A673 (cell line): Measurements from ENCODE around the gene RPAP3.

ENCODE experiments used
- CTCF ChIP-seq: fragments of 300-800, 200-600 bp; sonication (generic); conservative IDR thresholded peaks from 2 replicates; pipeline ENCODE4 v1.5.1; 2017; ENCODE audit warnings: low read depth, mild to moderate bottlenecking, antibody characterized with exemption, low read length, moderate library complexity, mixed read lengths
- EZH2 ChIP-seq: fragments of 200-600 bp; sonication (generic); IDR thresholded peaks from 2 replicates; pipeline ENCODE4 v1.6.1; 2017; ENCODE audit warnings: borderline replicate concordance, low read depth, mild to moderate bottlenecking, mixed read lengths, antibody characterized with exemption, low read length; ENCODE audit not compliant: poor library complexity, severe bottlenecking

GRCh38 chr12:47754881-47755280, 49.1 kb upstream of the RPAP3 start:
- TF ChIP-seq CTCF (no peak), EZH2 (no peak)
